ENCODE measurements around the gene PKNOX1. TPM values are rescaled to one million over a fixed set of nuclear protein-coding genes. Genes with fewer than 3 reads are reported as not detected.
"Not testable (repeated sequence)": the region's sequence is repeated elsewhere in the genome, so short reads cannot be mapped to it uniquely, and the experiment has no call there.

PKNOX1 gene
- polyA plus RNA-seq, 3 donors from 2014 or later: 11.0 to 25.3 (median 14.8) TPM

DNA sequence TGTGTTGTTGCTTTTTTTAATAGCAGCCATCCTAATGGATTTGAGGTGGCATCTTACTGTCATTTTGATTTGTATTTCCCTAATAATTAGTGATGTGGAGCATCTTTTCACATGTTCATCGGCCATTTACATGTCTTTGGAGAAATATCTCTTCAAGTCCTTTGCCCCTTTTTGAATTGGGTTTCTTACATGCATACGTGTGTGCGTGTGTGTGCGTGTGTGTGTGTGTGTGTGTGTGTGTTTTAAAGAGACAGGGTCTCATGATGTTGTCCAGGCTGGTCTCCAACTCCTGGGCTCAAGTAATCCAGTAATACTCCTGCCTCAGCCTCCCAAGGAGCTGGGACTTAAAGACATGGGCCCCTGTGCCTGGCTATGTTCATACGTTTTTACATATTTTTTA is 9.5 kb downstream of the PKNOX1 start:
- Mint-ChIP-seq H3K27ac (peak overlapping the region in 2 of 6 donors; percentile 11 to 16), H3K4me1 (peaks cover 32 to 52% of the 10 kb centered on the region in 2 donors), H3K36me3 (peaks cover 0 to 6% (median 0%) of the 10 kb centered on the region in 3 donors), H3K27me3 (ENCODE audit: low read depth in 3 of 3) (no peaks in the 10 kb centered on the region), H3K4me3 (no peak overlapping the region), H3K9me3 (no peaks in the 10 kb centered on the region)
- no peak for DNase-seq

DNA sequence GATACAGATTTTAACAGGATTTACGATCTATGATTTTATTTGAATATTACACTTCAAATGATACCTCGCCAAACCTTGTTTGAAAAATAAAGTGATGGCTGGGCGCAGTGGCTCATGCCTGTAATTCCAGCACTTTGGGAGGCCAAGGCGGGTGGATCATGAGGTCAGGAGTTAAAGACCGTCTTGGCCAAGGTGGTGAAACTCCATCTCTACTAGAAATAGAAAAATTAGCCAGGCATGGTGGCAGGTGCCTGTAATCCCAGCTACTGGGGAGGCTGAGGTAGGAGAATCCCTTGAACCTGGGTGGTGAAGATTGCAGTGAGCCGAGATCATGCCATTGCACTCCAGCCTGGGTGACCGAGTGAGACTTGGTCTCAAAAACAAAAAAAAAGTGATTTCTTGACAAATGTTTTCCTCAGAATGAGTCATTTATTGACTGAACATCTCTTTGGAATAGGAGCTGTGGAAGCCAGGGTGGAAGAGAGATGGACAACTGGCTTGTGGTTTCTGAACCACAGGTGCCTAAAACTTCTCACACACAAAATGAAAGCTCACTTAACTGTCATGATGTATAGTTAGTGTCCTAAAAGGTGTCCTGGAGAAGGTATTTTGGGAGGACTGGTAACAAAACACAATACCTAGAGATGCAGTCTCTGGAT is 11.9 kb downstream of the PKNOX1 start:
- no peak for DNase-seq
- H3K4me3 Mint-ChIP-seq: no peak overlapping the region
- H3K4me1 Mint-ChIP-seq: peaks cover 23 to 53% of the 10 kb centered on the region in 2 donors
- H3K27ac Mint-ChIP-seq: no peak overlapping the region
- no peaks in the 10 kb centered on the region for H3K27me3 Mint-ChIP-seq (ENCODE audit: low read depth in 3 of 3)
- H3K9me3 Mint-ChIP-seq: no peaks in the 10 kb centered on the region
- peaks cover 0 to 3% (median 0%) of the 10 kb centered on the region in 3 donors for H3K36me3 Mint-ChIP-seq

DNA sequence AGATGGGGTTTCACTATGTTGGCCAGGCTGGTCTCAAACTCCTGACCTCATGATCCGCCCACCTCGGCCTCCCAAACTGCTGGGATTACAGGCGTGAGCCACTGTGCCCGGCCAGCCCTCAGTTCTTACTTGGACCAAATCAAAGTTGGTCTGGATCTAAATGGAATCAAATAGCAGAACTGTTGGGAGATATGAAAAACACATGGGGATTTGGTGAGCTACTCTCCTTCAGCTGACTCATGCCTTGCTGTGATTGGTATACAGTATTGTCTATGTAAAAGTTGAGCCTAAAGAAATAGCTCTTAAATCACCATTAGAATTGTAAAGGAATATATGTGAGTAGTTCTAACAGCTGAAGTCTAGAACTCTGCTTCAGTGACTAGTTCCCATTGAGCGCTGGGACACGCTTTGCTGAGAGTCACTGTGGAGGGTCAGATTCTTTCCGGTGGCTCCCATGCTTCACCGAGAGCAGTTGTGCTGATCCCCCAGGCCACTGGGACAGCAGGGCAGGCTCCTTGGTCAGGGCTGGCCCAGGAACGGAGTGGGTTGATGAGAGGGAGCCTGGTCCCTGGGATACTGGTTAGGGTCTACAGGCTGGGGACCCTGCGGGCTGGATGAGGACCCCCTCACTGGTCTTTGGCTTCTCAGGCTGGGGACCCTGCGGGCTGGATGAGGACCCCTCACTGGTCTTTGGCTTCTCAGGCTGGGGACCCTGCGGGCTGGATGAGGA is 14.0 kb downstream of the PKNOX1 start:
- Mint-ChIP-seq H3K27me3 (ENCODE audit: low read depth in 3 of 3) (no peaks in the 10 kb centered on the region), H3K9me3 (no peaks in the 10 kb centered on the region), H3K27ac (peak overlapping the region in 2 of 6 donors; percentile 12 to 28), H3K4me1 (peaks cover 18 to 40% of the 10 kb centered on the region in 2 donors), H3K36me3 (no peaks in the 10 kb centered on the region), H3K4me3 (no peak overlapping the region)
- DNase-seq: no peak

DNA sequence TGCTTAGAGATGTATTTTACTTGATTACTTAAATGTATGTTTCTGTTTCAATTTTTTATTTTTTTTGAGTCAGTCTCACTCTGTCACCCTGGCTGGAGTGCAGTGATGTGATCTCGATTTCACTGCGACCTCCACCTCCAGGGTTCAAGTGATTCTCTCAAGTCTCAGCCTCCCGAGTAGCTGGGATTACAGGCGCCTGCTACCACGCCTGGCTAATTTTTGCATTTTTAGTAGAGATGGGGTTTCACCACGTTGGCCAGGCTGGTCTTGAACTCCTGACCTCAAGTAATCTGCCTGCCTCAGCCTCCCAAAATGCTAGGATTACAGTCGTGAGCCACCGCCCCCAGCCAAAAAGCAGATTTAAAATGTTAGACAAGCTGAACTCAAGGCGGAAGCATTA is 15.0 kb downstream of the PKNOX1 start:
- H3K27me3 Mint-ChIP-seq (ENCODE audit: low read depth in 3 of 3); DNase-seq; H3K9me3 Mint-ChIP-seq; H3K36me3 Mint-ChIP-seq; H3K27ac Mint-ChIP-seq; H3K4me3 Mint-ChIP-seq: not testable (repeated sequence)
- H3K4me1 Mint-ChIP-seq: peaks cover 16 to 34% of the 10 kb centered on the region in 2 donors

DNA sequence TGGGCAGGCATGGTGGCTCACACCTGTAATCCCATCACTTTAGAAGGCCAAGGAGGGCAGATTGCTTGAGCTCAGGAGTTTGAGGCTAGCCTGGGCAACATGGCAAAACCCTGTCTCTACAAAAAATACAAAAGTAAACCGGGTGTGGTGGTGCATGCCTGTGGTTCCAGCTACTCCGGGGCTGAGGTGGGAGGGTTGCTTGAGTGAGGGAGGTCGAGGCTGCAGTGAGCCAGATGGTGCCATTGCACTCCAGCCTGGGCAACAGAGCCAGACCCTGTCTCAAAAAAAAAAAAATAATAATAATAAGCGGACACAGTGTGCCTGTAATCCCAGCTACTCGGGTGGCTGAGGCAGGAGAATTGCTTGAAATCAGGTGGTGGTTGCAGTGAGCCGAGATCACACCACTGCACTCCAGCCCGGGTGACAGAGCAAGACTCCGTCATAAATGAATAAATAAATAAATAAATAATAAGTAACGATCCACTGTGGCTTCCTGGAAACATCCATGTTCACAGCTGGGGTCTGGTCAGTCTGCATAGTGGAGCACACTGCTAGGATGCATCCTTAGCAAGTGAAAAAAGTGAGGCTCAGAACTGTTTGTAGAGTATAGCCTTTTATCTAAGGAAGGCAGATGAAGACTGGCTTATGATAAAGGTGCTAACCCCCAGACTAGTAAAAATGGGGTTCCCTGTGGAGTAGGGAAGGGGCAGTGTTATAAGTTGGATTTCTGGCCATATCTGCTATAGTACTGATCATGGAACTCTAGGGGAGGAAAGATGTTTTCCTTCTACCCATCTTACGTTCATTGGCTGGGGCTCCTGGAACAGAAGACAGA is 15.7 kb downstream of the PKNOX1 start:
- Mint-ChIP-seq H3K9me3 (no peaks in the 10 kb centered on the region), H3K4me1 (peaks cover 16 to 34% of the 10 kb centered on the region in 2 donors), H3K4me3 (no peak overlapping the region), H3K36me3 (no peaks in the 10 kb centered on the region), H3K27ac (peak overlapping the region in 4 of 6 donors; percentile 14 to 79 (median 68)), H3K27me3 (ENCODE audit: low read depth in 3 of 3) (no peaks in the 10 kb centered on the region)
- DNase-seq: peak in 1 of 3 donors; percentile 13

DNA sequence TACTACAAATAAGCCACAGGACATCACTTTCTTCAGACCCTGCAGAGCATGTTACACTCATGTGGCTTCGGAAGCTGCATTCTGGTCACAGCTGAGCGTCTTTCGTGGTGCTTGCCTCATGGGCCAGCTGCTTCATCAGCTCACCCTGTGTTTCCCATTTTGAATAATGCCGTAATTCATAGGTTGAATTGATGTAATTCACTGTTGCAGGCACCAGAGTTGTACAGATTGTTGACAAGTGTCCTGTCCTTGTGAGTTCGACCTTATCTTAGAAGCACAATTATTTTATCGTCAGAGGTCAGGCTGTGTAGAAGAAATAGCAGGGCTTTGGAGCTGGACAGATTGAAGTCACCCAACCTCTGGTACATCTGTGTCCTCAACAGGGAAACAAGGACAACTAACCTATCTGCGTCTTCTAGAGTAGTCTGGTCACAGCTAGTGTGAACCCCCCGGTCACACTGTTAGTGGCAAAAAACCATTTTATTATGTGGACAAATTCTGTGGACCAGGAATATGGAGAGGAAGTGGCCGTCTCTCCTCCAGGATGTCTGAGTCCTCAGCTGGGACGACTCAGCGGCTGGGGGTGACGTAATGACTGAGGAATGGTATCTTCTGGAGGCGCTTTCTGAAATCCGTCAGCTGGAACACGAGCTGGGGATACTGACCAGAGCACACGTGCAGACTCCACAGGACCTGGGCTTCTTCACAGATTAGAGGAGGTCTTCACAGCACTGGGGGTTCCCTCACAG is 17.8 kb downstream of the PKNOX1 start:
- peak overlapping the region in 1 of 6 donors; percentile 60 for H3K27ac Mint-ChIP-seq
- DNase-seq: no peak
- H3K9me3 Mint-ChIP-seq: no peaks in the 10 kb centered on the region
- H3K27me3 Mint-ChIP-seq (ENCODE audit: low read depth in 3 of 3): peaks cover 0 to 1% (median 0%) of the 10 kb centered on the region in 3 donors
- H3K4me3 Mint-ChIP-seq: no peak overlapping the region
- H3K36me3 Mint-ChIP-seq: no peaks in the 10 kb centered on the region
- H3K4me1 Mint-ChIP-seq: peaks cover 8 to 23% of the 10 kb centered on the region in 2 donors

DNA sequence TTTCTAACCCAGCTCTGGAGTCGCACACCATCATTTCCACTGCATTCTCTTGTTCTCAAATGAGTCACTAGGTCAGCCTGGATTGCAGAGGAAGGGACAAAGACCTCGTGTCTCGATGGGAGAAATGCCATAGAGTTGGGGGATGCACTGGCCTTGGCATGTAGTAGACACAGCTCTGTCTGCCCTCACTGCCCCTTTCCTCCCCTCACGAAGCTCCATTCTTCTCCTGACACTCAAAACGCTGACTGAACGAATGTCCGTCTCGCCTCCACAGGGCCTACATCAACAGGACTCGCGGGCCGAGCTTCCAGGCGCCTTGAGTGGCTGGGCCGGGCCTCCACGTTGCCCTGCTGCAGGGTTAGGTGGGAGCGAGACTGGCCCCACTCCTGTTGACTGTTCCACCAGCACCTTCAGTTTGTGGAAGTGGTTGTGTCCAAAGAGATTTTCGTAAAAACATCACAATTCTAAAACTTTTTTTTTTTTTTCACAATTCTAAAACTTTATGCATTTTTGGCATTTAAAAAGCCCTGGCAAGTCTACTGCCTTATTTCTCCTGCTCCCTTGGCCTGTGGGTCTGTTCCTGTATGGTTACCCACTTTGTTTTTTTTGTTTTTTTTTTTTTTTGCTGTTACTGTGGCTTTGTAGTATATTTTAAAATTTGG is 18.8 kb downstream of the PKNOX1 start:
- Mint-ChIP-seq H3K36me3 (peaks cover 0 to 7% (median 0%) of the 10 kb centered on the region in 3 donors), H3K27me3 (ENCODE audit: low read depth in 3 of 3) (peaks cover 0 to 1% (median 0%) of the 10 kb centered on the region in 3 donors), H3K9me3 (peaks cover 0 to 3% (median 0%) of the 10 kb centered on the region in 6 donors), H3K4me3 (no peak overlapping the region), H3K4me1 (peaks cover 8 to 23% of the 10 kb centered on the region in 2 donors), H3K27ac (no peak overlapping the region)
- DNase-seq: no peak

DNA sequence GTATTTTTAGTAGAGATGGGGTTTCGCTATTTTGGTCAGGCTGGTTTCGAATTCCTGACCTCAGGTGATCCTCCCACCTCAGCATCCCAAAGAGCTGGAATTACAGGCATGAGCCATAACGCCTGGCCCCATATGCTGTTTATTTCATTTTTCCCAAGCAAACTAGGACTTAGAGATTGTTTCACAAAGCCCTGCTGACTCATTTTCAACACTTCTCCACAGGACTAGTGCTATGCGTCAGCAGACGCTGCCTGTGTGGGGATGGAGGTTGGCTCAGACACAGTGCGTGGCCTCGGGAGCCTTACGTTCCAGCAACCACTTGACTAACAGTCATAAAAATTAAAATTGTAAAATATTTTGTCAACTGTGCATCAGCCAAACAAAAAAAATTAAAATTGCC is 22.7 kb downstream of the PKNOX1 start:
- no peak overlapping the region for H3K4me3 Mint-ChIP-seq
- no peak overlapping the region for H3K27ac Mint-ChIP-seq
- peaks cover 7 to 21% (median 12%) of the 10 kb centered on the region in 3 donors for H3K36me3 Mint-ChIP-seq
- peaks cover 2 to 3% (median 2%) of the 10 kb centered on the region in 3 donors for H3K27me3 Mint-ChIP-seq (ENCODE audit: low read depth in 3 of 3)
- peaks cover 3 to 9% (median 8%) of the 10 kb centered on the region in 6 donors for H3K9me3 Mint-ChIP-seq
- H3K4me1 Mint-ChIP-seq: peaks cover 0 to 7% of the 10 kb centered on the region in 2 donors
- no peak for DNase-seq

DNA sequence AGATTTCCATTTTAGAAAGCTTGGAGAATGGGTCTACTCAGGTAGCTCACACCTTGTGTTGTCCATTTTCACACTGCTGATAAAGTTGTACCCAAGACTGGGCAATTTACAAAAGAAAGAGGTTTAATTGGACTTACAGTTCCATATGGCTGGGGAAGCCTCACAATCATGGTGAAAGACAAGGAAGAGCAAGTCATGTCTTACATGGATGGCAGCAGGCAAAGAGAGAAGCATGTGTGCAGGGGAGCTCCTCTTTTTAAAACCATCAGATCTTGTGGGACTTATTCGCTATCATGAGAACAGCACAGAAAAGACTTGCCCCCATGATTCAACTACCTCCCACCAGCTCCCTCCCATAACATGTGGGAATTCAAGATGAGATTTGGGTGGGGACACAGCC is 23.6 kb downstream of the PKNOX1 start:
- H3K4me1 Mint-ChIP-seq; DNase-seq; H3K9me3 Mint-ChIP-seq; H3K27ac Mint-ChIP-seq; H3K27me3 Mint-ChIP-seq (ENCODE audit: low read depth in 3 of 3); H3K4me3 Mint-ChIP-seq: not testable (repeated sequence)
- peaks cover 7 to 21% (median 12%) of the 10 kb centered on the region in 3 donors for H3K36me3 Mint-ChIP-seq

DNA sequence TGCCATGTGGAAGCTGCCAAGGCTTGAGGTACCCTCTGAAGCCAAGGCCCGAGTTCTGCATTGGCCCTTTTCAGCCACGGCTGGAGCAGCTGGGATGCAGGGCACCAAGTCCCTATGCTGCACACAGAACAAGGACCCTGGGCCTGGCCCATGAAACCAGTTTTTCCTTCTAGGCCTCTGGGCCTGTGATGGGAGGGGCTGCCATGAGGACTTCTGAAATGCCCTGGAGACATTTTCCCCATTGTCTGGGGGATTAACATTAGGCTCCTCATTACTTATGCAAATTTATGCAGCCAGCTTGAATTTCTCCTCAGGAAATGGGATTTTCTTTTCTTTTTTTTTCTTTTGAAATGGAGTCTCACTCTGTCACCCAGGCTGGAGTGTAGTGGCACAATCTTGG is 24.8 kb downstream of the PKNOX1 start:
- not testable (repeated sequence) for H3K27me3 Mint-ChIP-seq (ENCODE audit: low read depth in 3 of 3); H3K4me1 Mint-ChIP-seq; DNase-seq; H3K4me3 Mint-ChIP-seq; H3K9me3 Mint-ChIP-seq; H3K27ac Mint-ChIP-seq
- H3K36me3 Mint-ChIP-seq: peaks cover 7 to 24% (median 12%) of the 10 kb centered on the region in 3 donors

DNA sequence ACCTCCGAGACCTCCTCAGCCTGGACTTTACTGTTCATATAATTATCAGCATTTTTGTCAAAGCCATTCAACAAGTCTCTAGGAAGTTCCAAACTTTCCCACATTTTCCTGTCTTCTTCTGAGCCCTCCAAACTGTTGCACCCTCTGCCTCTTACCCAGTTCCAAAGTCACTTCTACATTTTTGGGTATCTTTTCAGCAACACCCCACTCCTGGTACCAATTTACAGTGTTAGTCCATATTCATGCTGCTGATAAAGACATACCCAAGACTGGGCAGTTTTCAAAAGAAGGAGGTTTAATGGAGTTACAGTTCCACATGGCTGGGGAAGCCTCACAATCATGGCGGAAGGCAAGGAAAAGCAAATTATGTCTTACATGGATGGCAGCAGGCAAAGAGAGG is 25.7 kb downstream of the PKNOX1 start:
- Mint-ChIP-seq H3K36me3 (peaks cover 11 to 24% (median 17%) of the 10 kb centered on the region in 3 donors), H3K27ac (peak overlapping the region in 1 of 6 donors; percentile 35)
- H3K9me3 Mint-ChIP-seq; H3K27me3 Mint-ChIP-seq (ENCODE audit: low read depth in 3 of 3); H3K4me3 Mint-ChIP-seq; DNase-seq; H3K4me1 Mint-ChIP-seq: not testable (repeated sequence)

DNA sequence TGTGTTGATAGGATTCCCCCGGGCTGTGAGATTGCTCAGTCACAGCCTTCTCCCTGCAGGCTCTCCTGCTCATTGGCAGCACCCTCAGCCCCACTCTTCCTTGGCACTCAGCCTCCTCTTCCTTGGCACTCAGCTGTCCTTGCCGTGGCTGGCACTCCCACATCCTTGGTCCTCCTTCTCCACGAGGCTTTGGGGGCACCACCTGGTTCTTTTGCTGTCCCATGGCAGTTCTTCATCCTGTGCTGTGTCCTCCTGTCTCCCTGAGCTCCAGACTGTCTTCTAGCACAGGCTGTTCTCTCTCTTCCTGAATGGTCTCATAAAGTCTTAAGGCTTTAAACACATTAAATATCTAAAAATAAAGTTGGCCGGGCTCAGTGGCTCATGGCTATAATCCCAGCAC is 27.0 kb downstream of the PKNOX1 start:
- Mint-ChIP-seq H3K4me3 (no peak overlapping the region), H3K36me3 (peaks cover 11 to 24% (median 22%) of the 10 kb centered on the region in 3 donors), H3K27me3 (ENCODE audit: low read depth in 3 of 3) (peaks cover 2% of the 10 kb centered on the region in 3 donors), H3K9me3 (peaks cover 3 to 9% (median 8%) of the 10 kb centered on the region in 6 donors), H3K4me1 (peaks cover 0 to 6% of the 10 kb centered on the region in 2 donors), H3K27ac (peak overlapping the region in 3 of 6 donors; percentile 9 to 49 (median 40))
- no peak for DNase-seq

DNA sequence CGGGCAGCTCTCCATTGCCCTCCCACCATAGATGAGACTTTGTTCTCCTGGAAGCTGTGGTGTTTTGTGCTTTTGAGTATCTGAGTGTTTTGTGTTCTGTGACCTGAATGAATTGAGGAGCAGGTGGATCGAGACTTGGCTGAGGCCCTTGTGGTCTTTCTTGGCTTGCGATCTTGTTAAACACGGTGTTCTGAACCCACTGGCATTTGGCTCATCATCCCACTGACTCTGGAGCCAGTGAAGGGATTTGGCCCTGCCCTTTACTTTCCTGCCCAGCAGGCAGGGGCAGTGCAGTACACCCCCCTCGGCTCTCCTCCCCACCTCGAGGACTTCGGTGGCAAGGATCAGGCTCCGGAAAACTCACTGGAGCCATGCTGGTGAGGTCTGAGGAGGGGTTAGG is 30.6 kb downstream of the PKNOX1 start:
- DNase-seq: no peak
- Mint-ChIP-seq H3K4me3 (no peak overlapping the region), H3K27ac (peak overlapping the region in 2 of 6 donors; percentile 9 to 46), H3K27me3 (ENCODE audit: low read depth in 3 of 3) (peaks cover 0 to 2% (median 2%) of the 10 kb centered on the region in 3 donors), H3K4me1 (peaks cover 0 to 6% of the 10 kb centered on the region in 2 donors), H3K9me3 (peaks cover 0 to 5% (median 4%) of the 10 kb centered on the region in 6 donors), H3K36me3 (peaks cover 14 to 36% (median 16%) of the 10 kb centered on the region in 3 donors)

Measured in immature natural killer cell (primary cell).